H1 (cell line): ENCODE data around the gene PRKAA1. TPM values are rescaled to one million over a fixed set of nuclear protein-coding genes. Genes with fewer than 3 reads are reported as not detected.

ENCODE experiments used
- BRCA1 ChIP-seq: IDR thresholded peaks from 2 replicates; pipeline ENCODE4 v1.6.1; 2012; ENCODE audit warnings: low read depth, low read length, improper control_type of control experiment
- EP300 ChIP-seq, 2 experiments: IDR thresholded peaks; 1 replicate in 1 of 2; 2 replicates in 1 of 2; pipeline ENCODE4 v1.6.1; 2011 to 2012; ENCODE audit warnings: low read depth in 2 of 2, low read length in 2 of 2, mild to moderate bottlenecking in 2 of 2, borderline replicate concordance in 1 of 2, inconsistent platforms in 1 of 2, moderate library complexity in 1 of 2
- HDAC2 ChIP-seq, 2 experiments: fragments of 300-600 bp in 1 of 2; sonication (generic) in 1 of 2; IDR thresholded peaks; 2 replicates each; pipeline ENCODE4 v1.6.1; 2011 to 2012; ENCODE audit warnings: low read depth in 2 of 2, low read length in 2 of 2, mild to moderate bottlenecking in 2 of 2, moderate library complexity in 2 of 2, borderline replicate concordance in 1 of 2, inconsistent platforms in 1 of 2
- NRF1 ChIP-seq: IDR thresholded peaks from 2 replicates; pipeline ENCODE4 v1.6.1; 2011; ENCODE audit warnings: mild to moderate bottlenecking, low read depth, low read length, improper control_type of control experiment
- TBP ChIP-seq: IDR thresholded peaks from 2 replicates; pipeline ENCODE4 v1.6.1; 2011; ENCODE audit warnings: low read depth, low read length, improper control_type of control experiment
- TCF12 ChIP-seq: IDR thresholded peaks from 2 replicates; pipeline ENCODE4 v1.6.1; 2011; ENCODE audit warnings: low read depth, mild to moderate bottlenecking, low read length
- TEAD4 ChIP-seq: IDR thresholded peaks from 2 replicates; pipeline ENCODE4 v1.6.1; 2012; ENCODE audit warnings: low read depth, low read length, inconsistent platforms, mixed read lengths
- polyA plus RNA-seq, 7 experiments: library from polyadenylated mRNA; depleted of rRNA in 3 of 7; stranded (reverse) in 5 of 7; unstranded in 2 of 7; fragments of >200 nt in 5 of 7; fragments of 200-250 nt in 2 of 7; gene quantifications; 1 replicate in 5 of 7; 2 replicates in 1 of 7; 4 replicates in 1 of 7; pipeline versions ENCODE4 v1.2.1 to v1.2.3, GENCODE V29; 2011 to 2013; ENCODE audit warnings: missing spikeins in 2 of 7, mixed read lengths in 2 of 7
- total RNA-seq: library from RNA; stranded (reverse); fragmentation: NEBNext Ultra II Directional; extraction: Animal tissue kit (Norgen Biotek cat#: 25700); gene quantifications from 2 replicates; pipeline ENCODE4 v1.2.1, GENCODE V29; 2021

PRKAA1 gene
- total and polyA plus RNA-seq, 2 of the 8 experiments (the other 6 are each of a cell fraction or from before 2014, with no cell fraction given): 10.4 to 33.1 TPM

- no peak for TF ChIP-seq HDAC2 (IDR thresholded peaks at IDR 0.05; ENCODE audit: borderline replicate concordance in 1 of 2, low read depth in 2 of 2, low read length in 2 of 2)
- no peak for TF ChIP-seq EP300 (IDR thresholded peaks at IDR 0.05; ENCODE audit: borderline replicate concordance in 1 of 2, low read depth in 2 of 2, low read length in 2 of 2)
- no peak for TF ChIP-seq TBP
- TF ChIP-seq NRF1: no peak
- TF ChIP-seq TEAD4: no peak
- no peak for TF ChIP-seq BRCA1
- TF ChIP-seq TCF12: no peak
Measured at GRCh38 chr5:40770764-40771163, 27.4 kb downstream of the PRKAA1 start (continued).
